GM21737 (cell line): ENCODE results near the gene PAFAH1B2.

Experiments used
- ATAC-seq: cut with Tn5 transposase; IDR thresholded peaks from one replicate; pipeline ENCODE4 v1.9.1; 2021; ENCODE audit warnings: mild to moderate bottlenecking, moderate library complexity; ENCODE audit not compliant: unreplicated experiment

PAFAH1B2 gene

GRCh38 chr11:117187799-117188481, 43.9 kb downstream of the PAFAH1B2 start:
- ATAC-seq: no peak

- no peak for ATAC-seq
Measured at GRCh38 chr11:117188620-117189081, 44.6 kb downstream of the PAFAH1B2 start.

GRCh38 chr11:117189191-117189940, 45.3 kb downstream of the PAFAH1B2 start:
- no peak for ATAC-seq

- no peak for ATAC-seq
Measured at GRCh38 chr11:117189941-117190544, 46.0 kb downstream of the PAFAH1B2 start.

- ATAC-seq: no peak
Measured at GRCh38 chr11:117191680-117192400, 47.8 kb downstream of the PAFAH1B2 start.

- no peak for ATAC-seq
Measured at GRCh38 chr11:117192401-117192875, 48.4 kb downstream of the PAFAH1B2 start.

GRCh38 chr11:117193130-117194020, 49.3 kb downstream of the PAFAH1B2 start:
- ATAC-seq: no peak

GRCh38 chr11:117194267-117194666, 50.2 kb downstream of the PAFAH1B2 start:
- no peak for ATAC-seq

- no peak for ATAC-seq
Measured at GRCh38 chr11:117195258-117195657, 51.2 kb downstream of the PAFAH1B2 start.

- ATAC-seq: no peak
Measured at GRCh38 chr11:117195761-117196160, 51.7 kb downstream of the PAFAH1B2 start.

GRCh38 chr11:117197006-117197405, 52.9 kb downstream of the PAFAH1B2 start:
- no peak for ATAC-seq

GRCh38 chr11:117197516-117198456, 53.7 kb downstream of the PAFAH1B2 start:
- no peak for ATAC-seq

GRCh38 chr11:117198613-117199012, 54.5 kb downstream of the PAFAH1B2 start:
- no peak for ATAC-seq

GRCh38 chr11:117199053-117199915, 55.2 kb downstream of the PAFAH1B2 start, which contains the start of gene TAGLN:
Gene TAGLN, plus strand, starts transcription at chr11:117199370. Its CDS starts 3,644 bp downstream, at chr11:117203014.
- no peak for ATAC-seq

- ATAC-seq: no peak
Measured at GRCh38 chr11:117199916-117200812, 56.1 kb downstream of the PAFAH1B2 start.

GRCh38 chr11:117200813-117201657, 56.9 kb downstream of the PAFAH1B2 start:
- no peak for ATAC-seq
